Measurements from ENCODE around the gene VPS35L.
A peak's percentile ranks its signal among the peaks of the same experiment; 100 is the strongest.

The VPS35L gene

GRCh38 chr16:19595043-19595767, 39.7 kb downstream of the VPS35L start:
- DNase-seq (ENCODE audit: low read depth) = no peak

- DNase-seq (ENCODE audit: low read depth) = no peak
Observed at GRCh38 chr16:19598805-19599510, 43.5 kb downstream of the VPS35L start.

DNA sequence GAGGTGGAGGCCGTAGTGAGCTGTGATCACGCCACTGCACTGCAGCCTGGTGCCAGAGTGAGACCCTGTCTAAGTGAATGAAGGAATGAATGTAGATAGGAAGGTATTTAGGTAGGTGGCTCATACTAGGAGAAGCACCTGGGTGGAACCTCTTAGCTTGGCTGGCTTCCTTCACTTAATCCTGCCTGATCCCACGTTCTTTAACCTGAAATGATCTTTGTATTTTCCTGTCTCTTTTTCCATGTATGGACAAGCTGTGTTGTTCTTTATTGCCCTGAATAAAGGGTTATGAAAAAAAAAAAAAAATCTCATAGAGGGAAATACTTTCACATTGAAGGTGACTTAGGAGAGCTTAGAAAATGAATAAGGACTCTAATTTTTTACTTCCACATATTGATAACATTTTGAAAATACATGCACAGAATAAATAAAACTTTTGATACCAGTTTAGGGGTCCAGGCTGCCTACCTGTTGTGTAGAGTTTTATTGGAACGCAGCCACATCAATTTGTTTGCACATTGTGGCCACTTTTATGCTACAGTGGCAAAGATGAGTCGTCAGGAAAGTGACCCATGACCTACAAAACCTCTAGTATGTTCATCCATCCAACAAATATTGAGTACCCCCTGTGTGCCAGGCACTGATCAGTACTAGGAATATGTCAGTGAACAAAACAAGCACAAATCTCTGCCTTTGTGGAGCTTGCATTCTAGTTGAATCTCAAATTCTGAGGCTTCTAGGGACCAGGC, 44.6 kb downstream of the VPS35L start:
- no peak for DNase-seq (ENCODE audit: low read depth)

DNA sequence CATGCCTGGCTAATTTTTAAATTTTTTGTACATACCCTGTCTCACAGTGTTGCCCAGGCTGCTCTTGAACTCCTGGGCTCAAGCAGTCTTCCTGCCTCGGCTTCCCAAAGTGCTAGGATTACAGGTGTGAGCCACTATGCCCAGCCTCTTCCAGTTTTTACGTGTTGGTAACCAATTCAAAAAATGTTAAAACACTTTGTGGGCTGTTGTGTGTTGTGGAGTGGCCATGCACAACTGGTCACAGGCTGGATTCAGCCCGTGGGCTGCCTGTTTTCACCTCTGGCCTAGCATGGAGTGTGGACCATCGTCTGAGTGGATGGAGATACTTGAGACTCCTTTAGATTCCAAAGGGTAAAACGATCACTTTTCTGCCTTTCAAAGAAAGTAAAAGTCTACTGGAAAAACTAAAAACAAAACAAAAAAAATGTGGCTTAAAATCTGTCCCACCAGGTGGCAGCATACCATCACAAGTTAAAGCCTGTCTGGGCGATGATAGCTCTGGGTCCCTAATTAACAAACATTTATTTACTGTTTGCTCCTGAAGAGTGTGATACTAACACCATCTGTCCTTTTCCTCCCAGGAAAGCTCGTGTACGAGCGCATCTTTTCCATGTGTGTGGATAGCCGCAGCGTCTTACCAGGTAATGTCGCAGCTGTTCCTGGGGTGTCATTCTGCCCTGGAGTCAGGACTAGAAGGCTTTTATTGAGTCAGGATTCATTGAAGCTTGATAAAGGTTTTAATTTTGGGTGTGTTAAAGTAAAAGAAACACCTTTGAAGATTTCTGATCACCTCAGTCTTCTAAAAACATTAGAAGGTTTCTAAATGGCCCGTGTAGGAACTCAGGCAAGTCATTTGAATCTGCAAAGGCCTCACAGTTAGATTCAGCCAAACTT, 45.8 kb downstream of the VPS35L start:
- DNase-seq (ENCODE audit: low read depth) = peak; percentile 3

DNA sequence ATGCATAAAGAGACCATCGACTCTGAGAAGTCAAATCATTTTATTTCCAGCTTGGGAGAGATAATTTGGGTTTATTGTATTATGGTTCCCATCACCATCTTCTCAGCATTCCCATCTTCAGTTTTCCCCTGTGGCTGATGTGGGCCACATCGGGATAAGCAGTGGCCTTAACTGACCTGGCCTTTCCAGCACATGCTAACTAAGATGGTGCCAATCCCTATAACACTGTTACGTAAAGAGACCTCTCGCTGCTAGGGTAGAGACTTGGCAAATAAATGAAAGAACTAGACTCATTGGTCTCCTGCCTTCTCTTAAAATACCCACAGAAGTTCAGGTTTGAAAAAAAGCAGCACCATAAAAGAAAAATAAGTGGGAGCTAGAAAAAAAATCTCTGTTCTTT, 49.4 kb downstream of the VPS35L start:
- DNase-seq (ENCODE audit: low read depth) = no peak

DNA sequence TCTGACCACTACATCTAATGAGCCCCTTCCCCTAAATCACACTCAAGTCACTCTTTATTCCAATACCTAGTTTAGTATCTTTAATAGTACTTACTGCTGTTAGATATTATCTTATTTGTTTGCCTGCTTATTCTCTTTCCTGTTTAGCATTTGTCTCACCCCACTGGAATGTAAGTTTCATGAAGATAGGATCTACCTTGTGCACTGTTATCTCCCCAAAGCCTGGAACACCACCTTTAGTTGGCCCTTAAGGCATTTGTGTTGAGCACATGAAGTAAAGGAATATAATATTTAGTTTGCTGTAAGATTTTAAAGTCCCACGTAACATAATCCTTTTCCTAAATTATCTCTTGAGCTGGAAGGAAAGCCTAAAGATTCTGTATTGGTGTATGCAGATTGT, 50.2 kb downstream of the VPS35L start:
- no peak for DNase-seq (ENCODE audit: low read depth)

GRCh38 chr16:19607616-19608280, 52.2 kb downstream of the VPS35L start:
- DNase-seq (ENCODE audit: low read depth) = no peak

- no peak for DNase-seq (ENCODE audit: low read depth)
Observed at GRCh38 chr16:19609359-19609758, 53.9 kb downstream of the VPS35L start.

GRCh38 chr16:19610200-19610599, 54.7 kb downstream of the VPS35L start:
- no peak for DNase-seq (ENCODE audit: low read depth)

GRCh38 chr16:19613834-19614233, 58.3 kb downstream of the VPS35L start:
- no peak for DNase-seq (ENCODE audit: low read depth)

DNA sequence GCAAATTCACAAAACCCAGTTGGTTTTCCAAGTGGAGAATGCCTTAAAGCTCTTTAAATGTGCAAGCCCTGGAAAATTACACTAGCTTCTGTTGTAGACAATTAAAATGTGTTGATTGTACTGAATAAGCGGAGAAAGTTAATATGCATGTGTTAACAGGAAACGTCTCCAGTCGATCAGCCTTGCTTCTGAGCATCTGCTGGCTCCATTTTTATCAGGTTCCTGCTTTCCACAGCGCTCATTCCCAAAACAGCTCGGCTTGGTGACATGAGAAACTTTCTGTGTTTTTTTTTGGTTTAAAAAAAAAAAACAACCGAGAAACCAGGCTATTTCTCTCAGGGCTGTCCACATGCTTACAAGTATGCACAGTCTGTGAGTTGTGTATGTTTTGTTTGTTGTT, 60.7 kb downstream of the VPS35L start:
- DNase-seq (ENCODE audit: low read depth) = no peak

DNA sequence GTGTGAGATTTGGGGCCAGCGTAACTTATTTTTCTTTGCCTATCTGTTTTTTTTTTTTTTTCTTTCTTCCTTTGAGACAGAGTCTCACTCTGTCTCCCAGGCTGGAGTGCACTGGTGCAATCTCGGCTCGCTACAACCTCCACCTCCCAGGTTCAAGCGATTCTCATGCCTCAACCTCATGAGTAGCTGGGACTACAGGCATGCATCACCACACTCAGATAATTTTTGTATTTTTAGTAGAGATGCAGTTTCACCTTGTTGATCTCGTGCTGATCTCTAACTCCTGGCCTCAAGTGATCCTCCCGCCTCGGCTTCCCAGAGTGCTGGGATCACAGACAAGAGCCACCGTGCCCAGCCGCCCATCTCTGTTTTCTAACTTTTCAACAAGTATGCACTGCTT, 63.4 kb downstream of the VPS35L start:
- DNase-seq (ENCODE audit: low read depth) = no peak

DNA sequence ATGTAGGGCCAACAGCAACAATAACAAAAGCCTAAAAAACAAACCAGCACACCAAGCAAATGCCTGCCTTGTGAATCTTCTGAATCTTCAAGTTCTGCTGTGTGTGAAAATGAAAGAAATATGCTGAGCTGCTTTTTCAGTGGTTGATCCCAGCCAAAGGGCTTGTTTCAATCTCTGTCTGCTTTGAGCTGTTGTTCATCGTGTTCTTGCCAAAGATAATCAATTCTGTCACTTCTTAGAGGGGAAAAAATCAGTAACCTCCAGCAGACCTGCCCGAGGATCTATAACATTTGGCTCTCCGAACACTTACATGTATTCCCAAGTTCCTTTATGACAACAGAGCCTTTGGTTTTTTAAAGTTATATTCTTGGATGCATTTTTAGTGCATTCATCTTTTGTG, 65.9 kb downstream of the VPS35L start:
- no peak for DNase-seq (ENCODE audit: low read depth)

GRCh38 chr16:19625039-19625438, 69.5 kb downstream of the VPS35L start:
- DNase-seq (ENCODE audit: low read depth) = no peak

- no peak for DNase-seq (ENCODE audit: low read depth)
Observed at GRCh38 chr16:19636436-19637267, 81.1 kb downstream of the VPS35L start.

- no peak for DNase-seq (ENCODE audit: low read depth)
Observed at GRCh38 chr16:19639986-19640421, 84.5 kb downstream of the VPS35L start.

DNA sequence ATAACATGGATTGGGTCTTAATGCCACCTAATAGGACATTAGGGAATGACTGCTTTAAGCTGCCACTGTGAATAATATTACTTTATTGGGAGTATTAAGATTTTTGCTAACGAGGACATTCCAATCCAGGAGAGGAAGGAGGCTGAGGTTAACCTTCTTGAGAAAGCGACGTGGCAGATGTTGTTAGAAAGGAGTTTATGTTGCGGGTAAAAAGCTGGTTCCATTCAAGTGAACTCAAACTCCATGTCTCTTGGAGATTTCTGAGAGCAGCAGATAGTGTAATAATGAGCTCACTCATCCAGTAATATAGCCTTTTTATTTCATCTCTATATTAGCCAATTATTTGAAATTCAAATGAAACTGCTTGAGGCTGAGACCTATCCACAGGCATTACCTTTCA, 87.0 kb downstream of the VPS35L start:
- DNase-seq (ENCODE audit: low read depth) = no peak

- no peak for DNase-seq (ENCODE audit: low read depth)
Observed at GRCh38 chr16:19644877-19645276, 89.4 kb downstream of the VPS35L start.

DNA sequence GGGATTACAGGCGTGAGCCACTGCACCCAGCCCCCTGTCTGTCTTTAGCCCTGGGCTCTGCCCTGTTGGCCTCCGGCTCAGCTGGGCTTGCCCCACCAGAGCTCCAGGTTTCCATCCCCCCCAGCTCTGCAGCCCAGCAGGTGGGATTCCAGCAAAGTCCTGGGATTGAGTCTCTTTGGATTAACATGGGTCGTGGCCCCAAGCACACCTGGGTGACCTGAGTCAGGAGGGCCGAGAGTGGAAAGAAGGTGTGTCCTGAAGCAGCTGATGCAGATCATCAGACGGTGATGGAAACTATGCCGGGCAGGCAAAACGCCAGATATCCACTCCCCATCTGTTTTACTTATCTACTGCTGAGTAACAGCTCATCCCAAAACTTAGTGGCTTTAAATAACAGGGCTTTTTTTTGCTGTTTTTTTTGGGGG, 90.1 kb downstream of the VPS35L start:
- no peak for DNase-seq (ENCODE audit: low read depth)

- no peak for DNase-seq (ENCODE audit: low read depth)
Observed at GRCh38 chr16:19649980-19650379, 94.5 kb downstream of the VPS35L start.
